Small intestine (tissue), 7 donors: ENCODE data around the gene LAIR1. TPM values are rescaled to one million over a fixed set of nuclear protein-coding genes. Genes with fewer than 3 reads are reported as not detected.

ENCODE experiments used
- DNase-seq, 2 donors: peaks; one replicate each; pipeline versions ENCODE4 v3.0.0 to v3.0.0-alpha.2; 2013
- FAIRE-seq: peaks from 2 replicates; lab custom pipeline; 2012; peaks lifted over from hg19 to GRCh38; lab: Jason Lieb, UNC
- H3K27ac ChIP-seq, 3 donors: one replicate each; pipeline ENCODE4 v1.5.1; 2013; ENCODE audit warnings: low read length in 2 of 3, mild to moderate bottlenecking in 2 of 3, control low read depth in 1 of 3, inconsistent platforms in 1 of 3, low read depth in 1 of 3, moderate library complexity in 1 of 3
- H3K27me3 ChIP-seq, 3 donors: one replicate each; pipeline ENCODE4 v1.6.1; 2013; ENCODE audit warnings: low read length in 3 of 3, inconsistent platforms in 1 of 3; ENCODE audit not compliant: control insufficient read depth in 3 of 3, insufficient read depth in 3 of 3
- H3K36me3 ChIP-seq, 3 donors: one replicate each; pipeline ENCODE4 v1.6.1; 2013; ENCODE audit warnings: low read length in 3 of 3, inconsistent platforms in 1 of 3, low read depth in 1 of 3, mild to moderate bottlenecking in 1 of 3, moderate library complexity in 1 of 3; ENCODE audit not compliant: control insufficient read depth in 3 of 3, insufficient read depth in 2 of 3
- H3K4me1 ChIP-seq, 3 donors: one replicate each; pipeline ENCODE4 v1.6.1; 2013; ENCODE audit warnings: low read length in 2 of 3, inconsistent platforms in 1 of 3, low read depth in 1 of 3, mild to moderate bottlenecking in 1 of 3, moderate library complexity in 1 of 3; ENCODE audit not compliant: control insufficient read depth in 3 of 3, insufficient read depth in 2 of 3
- H3K4me3 ChIP-seq, 3 donors: one replicate each; pipeline ENCODE4 v1.5.1; 2013; ENCODE audit warnings: low read length in 3 of 3, control low read depth in 1 of 3, inconsistent platforms in 1 of 3, low read depth in 1 of 3, mild to moderate bottlenecking in 1 of 3, moderate library complexity in 1 of 3
- H3K9me3 ChIP-seq, 2 donors: one replicate each; pipeline ENCODE4 v1.6.1; 2013; ENCODE audit warnings: low read depth in 1 of 2, low read length in 1 of 2; ENCODE audit not compliant: control insufficient read depth in 2 of 2, insufficient read depth in 1 of 2
- WGBS, 3 donors: extraction: QIAGEN DNeasy Blood & Tissue Kit; methylation state at CpG; one replicate each; pipeline ENCODE4 v1.1.7; 2013; 5-methylcytosine and 5-hydroxymethylcytosine counted together
- polyA plus RNA-seq, 4 donors: library from polyadenylated mRNA; stranded (reverse) in 3 of 4; unstranded in 1 of 4; fragments of 200-250 nt in 3 of 4; fragments of 120-200 nt in 1 of 4; gene quantifications; one replicate each; pipeline versions ENCODE4 v1.2.1 to v1.2.3, GENCODE V29; 2013
- donor health status: healthy with polysubstance abuse.
- donor health status: control.
- donor health status: control.
- donor health status: Bipolar disorder and iron deficiency.
- donor health status: healthy.

LAIR1 gene
- polyA plus RNA-seq, 4 donors: 2.2 to 10.9 (median 8.9) TPM

- no peaks in the 10 kb centered on the region for H3K36me3 ChIP-seq
- no peaks in the 10 kb centered on the region for H3K9me3 ChIP-seq
- H3K4me3 ChIP-seq: no peak overlapping the region
- no peaks in the 10 kb centered on the region for H3K4me1 ChIP-seq
- H3K27me3 ChIP-seq: no peaks in the 10 kb centered on the region
- no peak overlapping the region for H3K27ac ChIP-seq
- FAIRE-seq: no peak
- 77 to 80% (median 79%) methylated on average over 10 of the region's 10 CpGs for WGBS, 3 donors
- no peak for DNase-seq
Measured at GRCh38 chr19:54315956-54316355, 48.8 kb downstream of the LAIR1 start.

GRCh38 chr19:54312436-54313377, 52.0 kb downstream of the LAIR1 start, which contains the start of gene LILRA5:
LILRA5 (minus strand) TSS chr19:54313166; CDS start chr19:54313019, 147 bp downstream.
- H3K9me3 ChIP-seq: no peaks in the 10 kb centered on the region
- no peaks in the 10 kb centered on the region for H3K36me3 ChIP-seq
- no peak within 1 kb of the TSS for H3K4me3 ChIP-seq
- no peaks in the 10 kb centered on the region for H3K4me1 ChIP-seq
- H3K27ac ChIP-seq: peak within 1 kb of the TSS in 1 of 3 donors; percentile 4
- H3K27me3 ChIP-seq: no peaks in the 10 kb centered on the region
- FAIRE-seq: no peak
- 48 to 52% (median 48%) methylated on average over 12 to 13 of the region's 13 CpGs for WGBS, 3 donors
- DNase-seq: no peak

GRCh38 chr19:54312011-54312410, 52.7 kb downstream of the LAIR1 start:
- DNase-seq: no peak
- Histone ChIP-seq H3K27ac (no peak overlapping the region), H3K4me3 (no peak overlapping the region), H3K36me3 (no peaks in the 10 kb centered on the region), H3K4me1 (no peaks in the 10 kb centered on the region), H3K9me3 (no peaks in the 10 kb centered on the region), H3K27me3 (no peaks in the 10 kb centered on the region)
- WGBS, 3 donors: 54 to 67% (median 65%) methylated on average over 6 of the region's 6 CpGs
- no peak for FAIRE-seq

GRCh38 chr19:54311486-54311885, 53.2 kb downstream of the LAIR1 start:
- H3K36me3 ChIP-seq: no peaks in the 10 kb centered on the region
- no peaks in the 10 kb centered on the region for H3K27me3 ChIP-seq
- DNase-seq: no peak
- H3K4me3 ChIP-seq: no peak overlapping the region
- H3K9me3 ChIP-seq: no peaks in the 10 kb centered on the region
- no peak overlapping the region for H3K27ac ChIP-seq
- FAIRE-seq: no peak
- WGBS, 3 donors: 35 to 69% (median 62%) methylated on average over 5 of the region's 5 CpGs
- no peaks in the 10 kb centered on the region for H3K4me1 ChIP-seq

GRCh38 chr19:54310543-54310942, 54.2 kb downstream of the LAIR1 start:
- Histone ChIP-seq H3K9me3 (no peaks in the 10 kb centered on the region), H3K36me3 (no peaks in the 10 kb centered on the region), H3K4me3 (no peak overlapping the region), H3K27ac (no peak overlapping the region), H3K4me1 (no peaks in the 10 kb centered on the region), H3K27me3 (no peaks in the 10 kb centered on the region)
- no peak for DNase-seq
- no peak for FAIRE-seq
- 58 to 74% (median 65%) methylated on average over 5 of the region's 5 CpGs for WGBS, 3 donors

GRCh38 chr19:54309811-54310210, 54.9 kb downstream of the LAIR1 start:
- FAIRE-seq (no peak), DNase-seq (no peak)
- H3K4me1 ChIP-seq: no peaks in the 10 kb centered on the region
- WGBS, 3 donors: 72 to 74% (median 73%) methylated on average over 11 to 12 of the region's 12 CpGs
- no peaks in the 10 kb centered on the region for H3K27me3 ChIP-seq
- H3K36me3 ChIP-seq: no peaks in the 10 kb centered on the region
- no peak overlapping the region for H3K27ac ChIP-seq
- no peak overlapping the region for H3K4me3 ChIP-seq
- no peaks in the 10 kb centered on the region for H3K9me3 ChIP-seq

GRCh38 chr19:54307389-54308020, 57.2 kb downstream of the LAIR1 start:
- FAIRE-seq: no peak
- Histone ChIP-seq H3K4me3 (no peak overlapping the region), H3K36me3 (no peaks in the 10 kb centered on the region), H3K27me3 (no peaks in the 10 kb centered on the region), H3K4me1 (no peaks in the 10 kb centered on the region), H3K9me3 (no peaks in the 10 kb centered on the region), H3K27ac (no peak overlapping the region)
- DNase-seq: no peak
- WGBS, 3 donors: 70 to 81% (median 78%) methylated on average over 5 of the region's 5 CpGs

- Histone ChIP-seq H3K27ac (no peak overlapping the region), H3K4me3 (no peak overlapping the region), H3K9me3 (no peaks in the 10 kb centered on the region), H3K36me3 (no peaks in the 10 kb centered on the region), H3K27me3 (no peaks in the 10 kb centered on the region), H3K4me1 (no peaks in the 10 kb centered on the region)
- no peak for FAIRE-seq
- DNase-seq: no peak
- WGBS, 3 donors: 64 to 100% (median 85%) methylated on average over 1 of the region's 1 CpG
Measured at GRCh38 chr19:54305141-54305540, 59.6 kb downstream of the LAIR1 start.
